Measurements from ENCODE around the gene PLOD3. TPM values are rescaled to one million over a fixed set of nuclear protein-coding genes. Genes with fewer than 3 reads are reported as not detected.

The PLOD3 gene
- total and polyA plus RNA-seq, 2 donors (not counting 1 experiment from before 2014, with no cell fraction given) = 40.1 to 47.5 TPM

DNA sequence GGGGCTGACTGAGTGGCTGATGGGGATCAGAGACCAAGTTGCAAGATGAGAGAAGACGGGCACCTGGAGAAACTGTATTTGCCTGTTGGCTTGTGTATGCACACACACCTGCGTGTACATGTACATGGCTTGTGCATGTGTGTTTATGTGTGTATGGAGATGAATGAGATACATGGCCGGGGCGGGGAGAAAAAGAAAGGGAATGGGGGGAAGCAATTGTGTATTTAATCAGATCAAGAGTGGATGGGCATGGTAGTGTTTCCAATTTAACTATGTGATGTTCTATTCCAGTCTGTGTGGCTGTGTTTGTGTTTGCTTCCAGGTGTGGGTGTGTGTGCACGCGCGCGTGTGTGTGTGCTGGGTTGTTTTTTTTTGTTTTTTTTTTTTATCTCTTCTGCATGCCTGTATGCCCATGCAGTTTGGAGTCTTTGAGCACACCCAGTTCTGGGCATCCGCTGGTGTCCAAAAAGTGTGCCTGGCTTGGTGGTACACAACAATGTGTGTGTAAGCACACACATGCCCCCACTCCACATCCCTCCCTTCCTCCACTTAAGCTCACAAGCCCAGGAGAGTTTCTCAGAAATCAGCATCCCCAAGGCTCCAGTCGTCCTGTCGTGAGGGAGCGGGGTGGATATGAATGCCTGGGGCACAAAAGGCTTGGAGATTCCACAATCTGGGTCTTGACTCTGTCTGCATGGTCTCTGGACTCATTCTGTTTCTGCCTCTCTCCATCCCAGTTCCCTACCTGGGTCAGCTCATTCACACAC lies 49.6 kb downstream of the PLOD3 start:
- Histone ChIP-seq H3K36me3 (replicated peaks in 1 of 2; ENCODE audit: control extremely low read depth in 1 of 2, control insufficient read depth in 1 of 2, extremely low read depth in 1 of 2, insufficient read depth in 2 of 2, low read length in 1 of 2) (no peaks in the 10 kb centered on the region), H3K79me2 (ENCODE audit: control insufficient read depth, insufficient read depth, low read length) (no peaks in the 10 kb centered on the region), H2AFZ (ENCODE audit: insufficient read depth, low read depth, low read length, poor library complexity, severe bottlenecking) (no peak overlapping the region), H4K20me1 (ENCODE audit: control insufficient read depth, insufficient read depth, low read length, poor library complexity, severe bottlenecking) (peaks cover 26% of the 10 kb centered on the region), H3K27me3 (replicated peaks in 1 of 4; ENCODE audit: control extremely low read depth in 1 of 4, control insufficient read depth in 3 of 4, insufficient read depth in 4 of 4, low read length in 3 of 4) (peaks cover 0 to 94% (median 72%) of the 10 kb centered on the region in 4 experiments), H3K4me2 (replicated peaks; ENCODE audit: low read depth, low read length, poor library complexity, severe bottlenecking) (no peak overlapping the region), H3K4me1 (ENCODE audit: control insufficient read depth in 2 of 2, insufficient read depth in 2 of 2, low read length in 2 of 2) (peaks cover 70 to 84% of the 10 kb centered on the region in 2 donors), H3K9ac (ENCODE audit: low read length) (no peak overlapping the region), H3K27ac (ENCODE audit: low read length in 2 of 2) (no peak overlapping the region), H3K4me3 (ENCODE audit: control extremely low read depth in 1 of 5, extremely low read depth in 1 of 5, insufficient read depth in 1 of 5, low read depth in 2 of 5, low read length in 4 of 5) (no peak overlapping the region), H3K9me3 (ENCODE audit: control extremely low read depth in 1 of 3, control insufficient read depth in 2 of 3, insufficient read depth in 1 of 3, low read length in 2 of 3) (peaks cover 0 to 56% (median 3%) of the 10 kb centered on the region in 3 donors)
- 12% methylated on average over 5 of the region's 12 CpGs for WGBS (ENCODE audit: insufficient coverage)
- no peaks in the 10 kb centered on the region for H3K9me3 Mint-ChIP-seq (ENCODE audit: insufficient read depth)
- no peak for DNase-seq
- ChIA-PET POLR2A (no interaction called here), CTCF (interaction anchor here (1.0 to 1.6 kb wide), 5 partner anchors 11 to 273 kb away, joined by 3 to 7 read pairs (median 3); no protein-coding TSS in a partner anchor)
- intact Hi-C loops (cut with micrococcal nuclease) = no loop called here
- H3K4me1 Mint-ChIP-seq = peaks cover 57% of the 10 kb centered on the region
- no peak overlapping the region for H3K4me3 Mint-ChIP-seq
- no peak for TF ChIP-seq EZH2 (IDR thresholded peaks at IDR 0.05; ENCODE audit: borderline replicate concordance, insufficient read depth, low read depth, low read length, poor library complexity, severe bottlenecking)
- TF ChIP-seq, protein P1, sequence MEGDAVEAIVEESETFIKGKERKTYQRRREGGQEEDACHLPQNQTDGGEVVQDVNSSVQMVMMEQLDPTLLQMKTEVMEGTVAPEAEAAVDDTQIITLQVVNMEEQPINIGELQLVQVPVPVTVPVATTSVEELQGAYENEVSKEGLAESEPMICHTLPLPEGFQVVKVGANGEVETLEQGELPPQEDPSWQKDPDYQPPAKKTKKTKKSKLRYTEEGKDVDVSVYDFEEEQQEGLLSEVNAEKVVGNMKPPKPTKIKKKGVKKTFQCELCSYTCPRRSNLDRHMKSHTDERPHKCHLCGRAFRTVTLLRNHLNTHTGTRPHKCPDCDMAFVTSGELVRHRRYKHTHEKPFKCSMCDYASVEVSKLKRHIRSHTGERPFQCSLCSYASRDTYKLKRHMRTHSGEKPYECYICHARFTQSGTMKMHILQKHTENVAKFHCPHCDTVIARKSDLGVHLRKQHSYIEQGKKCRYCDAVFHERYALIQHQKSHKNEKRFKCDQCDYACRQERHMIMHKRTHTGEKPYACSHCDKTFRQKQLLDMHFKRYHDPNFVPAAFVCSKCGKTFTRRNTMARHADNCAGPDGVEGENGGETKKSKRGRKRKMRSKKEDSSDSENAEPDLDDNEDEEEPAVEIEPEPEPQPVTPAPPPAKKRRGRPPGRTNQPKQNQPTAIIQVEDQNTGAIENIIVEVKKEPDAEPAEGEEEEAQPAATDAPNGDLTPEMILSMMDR (IDR thresholded peaks at IDR 0.05) = no peak
- H3K27ac Mint-ChIP-seq = no peak overlapping the region
- no peak for ATAC-seq (ENCODE audit: low read depth)
- peaks cover 68% of the 10 kb centered on the region for H3K27me3 Mint-ChIP-seq

All from B cell (primary cell).